Measurements from ENCODE around the gene TBC1D5.
"Not testable (repeated sequence)": the region's sequence is repeated elsewhere in the genome, so short reads cannot be mapped to it uniquely, and the experiment has no call there.

Gene TBC1D5

GRCh38 chr3:17747174-17747889, 4.9 kb upstream of the TBC1D5 start:
- DNase-seq: no peak

GRCh38 chr3:17745894-17746293, 3.5 kb upstream of the TBC1D5 start:
- DNase-seq: no peak

- DNase-seq: no peak
Measured at GRCh38 chr3:17745301-17745700, 2.9 kb upstream of the TBC1D5 start.

- no peak for DNase-seq
Measured at GRCh38 chr3:17744693-17745092, 2.3 kb upstream of the TBC1D5 start.

GRCh38 chr3:17743658-17743995, 1.2 kb upstream of the TBC1D5 start:
- DNase-seq: no peak

- no peak for DNase-seq
Measured at GRCh38 chr3:17742880-17743657, 638 bp upstream of the TBC1D5 start.

- DNase-seq: no peak
Measured at GRCh38 chr3:17741621-17742101, 770 bp downstream of the TBC1D5 start.

GRCh38 chr3:17740721-17741141, 1.7 kb downstream of the TBC1D5 start:
- no peak for DNase-seq

GRCh38 chr3:17738921-17739320, 3.5 kb downstream of the TBC1D5 start:
- no peak for DNase-seq

- DNase-seq: no peak
Measured at GRCh38 chr3:17738219-17738618, 4.2 kb downstream of the TBC1D5 start.

GRCh38 chr3:17737591-17737990, 4.8 kb downstream of the TBC1D5 start:
- DNase-seq: no peak

GRCh38 chr3:17735362-17735761, 7.1 kb downstream of the TBC1D5 start:
- not testable (repeated sequence) for DNase-seq

- DNase-seq: no peak
Measured at GRCh38 chr3:17733768-17734167, 8.7 kb downstream of the TBC1D5 start.

- no peak for DNase-seq
Measured at GRCh38 chr3:17733215-17733614, 9.2 kb downstream of the TBC1D5 start.

- no peak for DNase-seq
Measured at GRCh38 chr3:17730318-17730967, 12.0 kb downstream of the TBC1D5 start.

- DNase-seq: no peak
Measured at GRCh38 chr3:17726313-17726712, 16.1 kb downstream of the TBC1D5 start.

GRCh38 chr3:17725844-17726243, 16.6 kb downstream of the TBC1D5 start:
- DNase-seq: not testable (repeated sequence)

- no peak for DNase-seq
Measured at GRCh38 chr3:17724948-17725347, 17.5 kb downstream of the TBC1D5 start.

GRCh38 chr3:17724122-17724521, 18.3 kb downstream of the TBC1D5 start:
- no peak for DNase-seq

- DNase-seq: no peak
Measured at GRCh38 chr3:17717411-17717810, 25.0 kb downstream of the TBC1D5 start.

- DNase-seq: no peak
Measured at GRCh38 chr3:17714473-17714872, 28.0 kb downstream of the TBC1D5 start.

GRCh38 chr3:17709236-17709810, 33.1 kb downstream of the TBC1D5 start:
- DNase-seq: no peak

GRCh38 chr3:17707813-17708543, 34.5 kb downstream of the TBC1D5 start:
- DNase-seq: no peak

Measured in activated CD4-positive, alpha-beta T cell treated with anti-CD3 and anti-CD28 coated beads for 1 hour (primary cell).